ENCODE results near the gene PCBP3.

PCBP3 gene

DNA sequence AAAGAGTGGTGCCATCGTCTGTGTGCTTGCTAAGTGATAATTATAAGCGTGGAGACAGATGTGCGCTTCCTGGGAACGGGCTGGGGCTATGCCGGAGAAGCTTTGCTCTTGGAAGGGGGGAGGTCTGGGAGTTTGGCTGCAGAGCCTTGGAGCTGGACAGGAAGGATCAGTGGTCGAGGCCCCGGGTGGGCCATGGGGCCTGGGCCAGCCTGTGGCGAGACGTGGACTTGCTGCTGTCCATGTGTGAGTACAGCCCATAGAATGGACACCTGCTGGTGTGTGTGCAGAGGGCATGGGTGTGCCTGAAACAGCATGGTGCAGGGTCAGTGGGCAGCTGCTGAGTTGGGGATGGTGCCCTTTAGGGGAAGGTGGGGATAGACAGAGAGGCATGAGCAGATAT, 121.3 kb downstream of the PCBP3 start:
- DNase-seq: no peak

DNA sequence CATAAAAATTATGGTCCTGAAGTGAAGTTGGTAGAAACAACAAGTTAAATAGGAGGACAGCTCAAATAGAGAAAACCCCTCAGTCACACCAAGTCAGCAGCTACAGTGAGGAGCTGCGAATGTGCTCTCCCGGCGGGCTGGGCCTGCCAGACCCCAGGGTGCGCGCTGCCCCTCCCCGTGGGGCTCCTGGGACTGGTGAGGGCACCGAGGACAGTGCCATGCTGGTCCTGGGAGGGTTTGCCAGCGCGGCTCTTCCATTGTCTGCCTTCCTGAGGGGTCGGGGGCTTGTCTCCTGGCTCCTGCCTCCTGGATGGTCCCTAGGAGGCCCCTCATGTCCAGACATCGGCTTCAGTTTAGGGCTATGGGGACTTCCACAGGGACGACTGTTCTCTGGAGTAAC, 121.8 kb downstream of the PCBP3 start:
- no peak for DNase-seq

DNA sequence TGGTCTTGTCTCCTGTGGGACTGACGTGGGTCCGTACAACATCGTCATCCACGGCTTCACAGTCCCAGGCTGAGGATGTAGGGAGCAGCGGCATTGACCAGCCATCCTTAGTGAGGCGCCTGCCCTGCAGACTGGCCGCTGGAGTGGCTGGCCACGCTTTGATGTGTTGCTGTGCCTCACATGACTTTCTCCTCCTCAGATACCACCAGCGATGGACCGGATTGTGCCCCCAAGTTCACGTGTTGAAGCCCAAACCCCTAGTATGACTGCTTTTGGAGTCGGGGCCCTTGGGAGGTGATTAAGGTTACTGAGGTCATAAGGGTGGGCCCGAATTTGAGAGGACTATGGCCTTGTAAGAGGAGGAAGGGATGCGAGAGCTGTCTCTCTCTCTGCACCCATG, 122.5 kb downstream of the PCBP3 start:
- DNase-seq: no peak

DNA sequence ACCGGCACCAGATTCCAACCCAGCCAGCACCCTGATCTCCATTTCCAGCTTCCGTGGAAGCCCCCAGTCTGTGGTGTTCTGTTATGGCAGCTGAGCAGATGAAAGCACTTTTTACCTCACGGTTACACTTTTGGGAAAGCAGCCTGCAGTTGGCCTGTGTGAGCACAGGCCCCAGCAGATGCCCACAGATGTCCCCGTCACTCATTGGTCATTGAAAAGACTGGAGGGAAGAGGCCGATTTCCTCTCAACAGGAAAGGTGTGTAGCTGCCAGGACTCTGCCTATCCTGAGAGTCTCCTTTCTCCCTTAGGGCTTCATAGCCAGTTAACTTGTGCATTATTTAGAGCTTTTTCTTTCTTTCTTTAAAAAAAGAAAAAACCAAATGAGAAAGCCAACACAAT, 123.0 kb downstream of the PCBP3 start:
- no peak for DNase-seq

DNA sequence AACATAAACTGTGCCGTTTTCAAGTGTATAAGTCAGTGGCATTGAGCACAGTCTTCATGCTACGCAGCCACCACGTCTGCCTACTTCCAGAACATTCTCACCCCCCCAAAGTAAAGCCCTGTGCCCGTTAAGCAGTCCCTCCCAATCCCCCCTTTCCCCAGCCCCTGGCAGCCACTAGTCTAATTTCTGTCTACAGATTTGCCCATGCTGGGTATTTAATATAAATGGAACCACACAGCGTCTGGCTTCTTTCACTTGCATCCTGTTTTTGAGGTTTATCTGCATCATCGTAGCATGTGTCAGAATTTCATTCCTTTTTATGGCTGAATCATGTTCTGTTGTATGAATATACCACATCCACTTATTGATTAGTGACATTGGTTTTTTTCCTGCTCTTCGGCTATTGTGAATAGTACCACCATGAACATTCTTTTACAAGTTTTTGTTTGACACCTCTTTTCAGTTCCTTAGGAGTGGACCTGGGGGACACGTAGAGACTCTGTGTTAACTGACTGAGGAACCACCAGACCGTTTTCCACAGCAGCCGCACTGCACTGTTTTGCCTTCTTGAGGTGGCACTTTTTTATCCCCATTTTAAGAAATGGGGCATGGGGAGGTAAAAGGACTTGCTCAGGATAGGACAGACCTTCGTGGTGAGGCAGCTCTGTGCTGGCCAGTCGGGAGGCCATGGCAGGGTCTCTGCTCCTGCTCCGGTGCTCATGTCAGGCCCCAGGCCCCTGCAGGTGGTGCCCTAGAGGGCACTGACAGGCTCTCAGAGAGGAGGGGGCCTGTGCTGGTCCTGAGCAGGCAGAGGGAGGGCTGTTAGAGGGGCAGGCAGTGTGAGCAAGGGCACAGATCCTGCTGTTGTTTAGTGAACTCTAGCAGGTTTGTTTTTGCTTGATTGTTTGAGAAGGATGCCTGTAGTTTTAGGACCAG, 123.8 kb downstream of the PCBP3 start:
- no peak for DNase-seq

DNA sequence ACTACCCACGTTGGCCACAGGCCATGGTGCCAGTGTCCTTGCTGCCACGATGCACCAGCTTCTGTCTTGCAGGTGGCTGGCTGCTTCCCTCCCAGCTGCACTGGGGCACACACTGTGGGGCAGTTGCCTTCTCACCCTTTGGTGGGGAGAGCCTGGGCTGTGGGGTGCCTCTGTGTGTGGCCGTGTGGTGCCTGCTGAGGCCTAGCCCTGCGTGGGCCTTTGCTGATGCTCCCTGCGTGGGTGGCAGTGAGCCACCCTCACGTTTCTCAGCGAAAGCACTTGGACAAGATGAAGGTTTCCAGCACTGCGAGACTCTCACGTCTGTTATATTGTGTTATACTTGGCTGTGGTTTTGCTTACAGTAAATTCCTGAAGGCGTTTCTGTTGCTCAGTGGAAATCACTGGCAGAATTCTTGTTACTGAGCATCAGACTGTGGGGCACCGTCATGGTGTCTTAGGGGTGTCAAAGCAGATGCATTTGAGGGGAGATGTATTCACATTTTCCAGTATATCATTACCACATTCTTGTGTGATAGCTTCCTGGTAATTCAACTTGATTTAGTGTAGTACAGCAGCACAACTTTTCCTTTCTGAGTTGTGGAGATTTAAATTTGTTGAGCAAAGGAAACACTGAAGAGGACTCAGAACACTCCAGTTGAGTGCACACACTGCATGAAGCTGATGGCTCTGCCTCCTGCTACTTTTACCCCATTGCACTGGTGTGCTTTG, 124.7 kb downstream of the PCBP3 start:
- no peak for DNase-seq

DNA sequence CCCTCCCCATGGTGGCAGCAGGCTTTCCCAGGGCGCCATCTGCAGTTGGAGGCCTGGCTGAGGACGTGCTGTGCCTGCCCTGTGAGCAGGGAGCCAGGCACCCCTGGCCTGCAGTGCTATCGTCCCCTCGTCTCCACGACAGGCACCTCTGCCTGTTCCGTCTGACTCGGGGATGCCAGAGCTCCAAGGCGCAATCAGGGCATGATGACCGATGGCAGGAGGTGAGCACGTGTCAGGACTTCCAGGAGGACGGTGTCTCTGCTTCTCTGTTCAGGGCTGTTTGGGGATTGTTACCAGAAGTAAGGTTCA, 125.2 kb downstream of the PCBP3 start:
- DNase-seq: no peak

DNA sequence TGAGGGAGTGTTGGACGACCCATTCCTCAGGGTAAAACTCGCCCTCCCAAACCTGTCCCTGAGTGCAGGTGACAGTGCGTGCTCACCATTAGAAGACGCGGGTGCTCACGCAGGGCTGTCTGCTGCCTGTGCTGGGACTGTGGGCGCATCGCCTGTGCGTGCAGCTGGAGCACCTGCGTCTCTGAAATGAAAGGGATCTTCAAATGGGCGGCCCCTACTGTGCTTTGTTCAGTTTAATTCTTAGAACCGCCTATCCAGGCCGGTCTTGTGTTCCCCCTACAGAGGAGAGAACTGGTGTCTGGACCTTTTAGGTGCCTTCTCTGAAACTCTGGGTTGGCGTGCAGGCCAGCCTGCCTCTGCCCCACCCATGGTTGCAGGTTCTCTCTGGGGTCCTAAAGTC, 125.8 kb downstream of the PCBP3 start:
- DNase-seq: no peak

DNA sequence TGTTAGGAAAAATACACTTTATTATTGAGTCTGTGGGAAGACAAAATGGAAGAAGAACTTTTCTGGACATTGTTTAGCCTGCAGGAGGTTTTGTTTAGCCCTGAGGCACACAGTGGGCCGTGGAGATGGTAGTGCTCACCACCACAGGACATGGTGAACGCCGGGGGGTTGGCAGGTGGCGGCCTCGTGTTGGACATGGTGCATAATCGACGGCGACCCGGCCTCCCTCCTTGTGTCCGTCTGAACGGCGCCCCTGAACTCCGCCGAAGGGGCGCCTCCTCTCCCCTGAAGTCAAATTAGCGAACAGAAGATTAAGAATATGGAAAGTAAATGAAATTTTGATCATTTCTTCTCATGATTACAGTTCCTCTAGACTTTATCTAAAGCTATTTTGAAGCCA, 126.4 kb downstream of the PCBP3 start:
- no peak for DNase-seq

DNA sequence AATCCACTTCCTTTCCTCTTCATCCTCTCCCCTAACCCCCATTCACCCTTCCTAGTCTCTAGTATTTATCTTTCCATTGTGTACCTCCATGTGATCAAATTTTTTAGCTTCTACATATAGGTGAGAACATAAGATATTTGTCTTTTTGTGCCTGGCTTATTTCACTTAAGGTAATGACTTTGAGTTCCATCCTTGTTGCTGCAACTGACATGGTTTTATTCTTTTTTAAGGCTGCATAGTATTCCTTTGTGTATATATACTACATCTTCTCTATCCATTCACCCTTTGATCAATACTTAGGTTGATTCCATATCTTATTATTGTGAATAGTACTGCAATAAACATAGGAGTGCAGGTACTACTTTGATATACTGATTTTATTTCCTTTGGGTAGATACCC, 128.7 kb downstream of the PCBP3 start:
- DNase-seq: no peak

DNA sequence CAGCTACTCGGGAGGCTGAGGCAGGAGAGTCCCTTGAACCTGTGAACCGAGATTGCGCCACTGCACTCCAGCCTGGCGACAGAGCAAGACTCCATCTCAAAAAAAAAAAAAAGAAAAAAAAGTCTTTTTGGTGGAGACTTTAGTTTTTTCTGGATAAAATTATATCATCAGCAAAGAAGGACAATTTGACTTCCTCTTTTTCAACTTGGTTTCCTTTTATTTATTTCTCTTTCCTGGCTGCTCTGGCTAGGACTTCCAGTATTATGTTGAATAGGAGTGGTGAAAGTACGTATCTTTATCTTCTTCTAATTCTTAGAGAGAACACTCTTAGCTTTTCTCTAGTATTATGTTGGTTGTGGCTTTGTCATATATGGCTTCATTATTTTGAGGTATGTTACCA, 130.8 kb downstream of the PCBP3 start:
- DNase-seq: no peak

DNA sequence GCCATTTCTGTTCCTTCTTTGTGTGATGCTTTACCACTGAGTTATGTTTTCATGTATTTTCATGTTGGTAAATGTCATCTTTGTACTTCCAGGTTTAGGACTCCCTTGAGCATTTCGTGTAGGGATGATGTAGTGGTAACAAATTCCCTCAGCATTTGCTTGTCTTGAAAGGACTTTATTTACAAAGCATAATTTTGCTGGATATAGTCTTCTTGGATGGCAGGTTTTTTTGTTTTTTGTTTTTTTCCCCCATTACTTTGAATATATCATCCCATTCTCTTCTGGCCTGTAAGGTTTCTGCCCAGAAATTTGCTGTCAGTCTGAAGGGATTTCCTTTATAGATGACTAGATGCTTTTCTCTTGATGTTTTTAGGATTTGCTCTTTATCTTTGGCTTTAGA, 133.4 kb downstream of the PCBP3 start:
- no peak for DNase-seq

DNA sequence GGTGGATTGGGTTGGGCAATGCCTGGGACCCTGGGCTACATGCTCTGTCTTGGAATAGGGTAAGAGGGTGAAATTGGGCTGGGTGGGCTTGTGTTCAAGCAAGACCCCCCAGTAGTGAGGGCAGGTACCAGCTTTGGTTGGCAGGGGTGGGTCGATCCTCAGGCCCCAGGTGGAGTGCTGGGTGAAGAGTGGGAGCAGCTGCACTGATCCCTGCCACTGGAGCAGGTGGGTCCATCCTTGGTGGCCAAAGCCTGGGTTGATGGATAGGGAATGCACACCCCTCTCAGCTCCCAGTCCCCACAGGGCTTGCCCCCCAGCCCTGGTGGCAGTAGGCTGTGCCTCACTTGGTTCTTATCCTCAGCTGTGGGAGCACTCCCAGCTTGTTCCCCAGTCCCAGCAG, 135.2 kb downstream of the PCBP3 start:
- DNase-seq: no peak

DNA sequence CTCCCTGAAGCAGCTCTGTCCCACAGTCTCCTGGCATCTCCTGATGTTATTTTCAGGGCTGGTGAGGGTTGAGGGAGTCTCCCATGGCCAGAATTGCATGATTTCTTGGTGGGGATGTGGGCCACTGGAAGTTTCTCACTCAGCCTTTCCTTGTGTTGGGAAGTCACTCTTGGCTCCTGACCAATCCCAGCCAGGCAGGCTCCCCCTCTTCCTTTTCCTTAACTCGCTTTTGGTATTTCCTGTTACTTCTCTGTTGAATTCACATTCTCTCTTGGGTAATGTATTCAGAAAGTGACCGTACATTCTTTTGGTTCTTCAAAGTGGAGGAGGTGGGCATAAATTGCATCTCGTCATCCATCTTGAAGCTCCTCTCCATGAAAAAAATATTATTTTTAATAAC, 135.7 kb downstream of the PCBP3 start:
- no peak for DNase-seq

DNA sequence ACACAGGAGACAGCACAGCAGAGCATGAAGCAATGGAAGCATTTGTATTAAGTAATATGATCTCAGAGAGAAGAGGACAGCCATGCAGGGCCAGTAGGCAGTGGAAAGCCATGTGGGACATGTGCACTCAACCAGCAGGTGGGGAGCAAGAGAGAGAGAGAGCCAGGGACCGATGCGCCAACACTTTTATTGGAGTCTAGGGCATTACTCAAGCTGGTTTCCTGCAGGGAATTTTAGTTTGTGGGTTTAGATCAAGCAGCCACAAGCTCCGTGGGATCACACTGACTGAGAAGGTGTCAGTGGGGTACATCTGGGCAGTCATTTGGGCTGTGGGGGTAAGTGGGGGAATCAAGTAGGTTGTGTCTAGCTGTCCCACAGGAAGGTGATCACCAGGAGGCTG, 137.1 kb downstream of the PCBP3 start:
- no peak for DNase-seq

DNA sequence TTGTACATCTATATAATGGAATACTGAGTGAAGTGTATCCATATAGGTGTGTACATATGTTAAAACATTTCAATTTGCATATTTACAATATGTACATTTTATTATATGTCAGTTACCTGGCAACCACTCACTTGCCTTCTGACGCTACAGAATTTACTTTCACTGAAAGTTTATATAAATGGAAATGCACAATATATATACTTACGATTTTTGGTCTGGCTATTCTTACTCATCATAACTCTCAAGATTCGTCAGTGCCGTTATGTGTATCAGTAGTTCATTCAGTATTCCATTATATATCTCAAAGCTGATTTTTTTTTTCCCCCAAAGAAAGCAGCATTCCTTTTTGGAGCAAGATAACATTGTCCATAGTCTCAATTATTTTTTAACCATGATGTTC, 138.2 kb downstream of the PCBP3 start:
- no peak for DNase-seq

DNA sequence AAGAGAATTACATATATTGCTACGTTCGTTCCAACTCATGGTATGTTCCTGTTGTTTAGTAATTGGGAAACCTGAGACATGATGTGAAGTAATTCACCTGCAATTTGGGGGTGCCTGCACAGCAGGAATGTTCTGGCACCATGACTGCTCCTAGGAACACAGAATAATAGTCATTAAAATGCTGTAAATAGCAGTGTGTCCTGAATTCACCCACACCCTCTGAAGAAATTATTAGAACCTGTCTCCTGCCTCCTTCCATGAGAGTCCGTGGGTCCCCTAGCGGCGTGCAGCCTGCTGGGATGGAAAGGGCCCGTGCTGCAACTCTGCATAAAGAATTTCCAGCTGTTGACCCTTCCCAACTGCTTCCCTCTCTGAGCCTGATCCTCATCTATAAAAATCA, 143.1 kb downstream of the PCBP3 start:
- no peak for DNase-seq

DNA sequence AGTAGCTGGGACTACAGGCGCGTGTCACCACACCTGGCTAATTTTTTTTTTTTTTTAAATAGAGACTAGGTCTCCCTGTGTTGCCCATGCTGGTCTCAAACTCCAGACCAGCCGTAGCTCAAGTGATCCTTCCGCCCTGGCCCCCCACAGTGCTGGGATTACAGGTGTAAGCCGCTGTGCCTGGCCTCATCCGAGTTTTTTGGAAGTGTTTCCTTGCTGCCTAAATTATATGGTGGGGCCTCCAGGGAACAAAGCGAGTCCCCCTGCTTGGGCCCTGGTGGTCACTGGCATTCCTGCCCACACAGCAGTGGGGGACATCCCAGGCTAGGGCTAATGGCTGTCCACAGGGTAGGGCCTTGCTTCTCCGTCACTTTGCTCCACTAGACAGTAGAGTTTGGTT, 143.8 kb downstream of the PCBP3 start:
- DNase-seq: no peak

DNA sequence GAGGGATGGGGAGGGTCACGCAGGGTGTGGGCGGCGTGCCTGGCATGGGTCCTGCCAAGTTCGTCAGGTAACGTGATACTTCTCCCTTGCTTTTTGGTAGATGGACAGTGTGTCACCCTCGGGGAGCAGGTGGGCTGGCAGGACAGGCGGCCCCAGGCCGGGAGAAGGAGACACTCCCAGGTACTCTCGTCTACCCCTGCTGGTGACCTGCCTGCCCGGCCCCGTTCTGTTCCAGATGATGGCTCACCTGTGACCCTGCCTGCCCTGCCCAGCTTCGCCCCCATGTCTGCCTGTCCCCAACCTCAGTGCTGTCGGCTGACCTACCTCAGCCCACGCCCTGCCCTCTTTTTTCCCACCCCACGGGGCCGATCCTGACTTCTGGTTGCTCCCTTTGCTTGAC, 144.7 kb downstream of the PCBP3 start:
- no peak for DNase-seq

DNA sequence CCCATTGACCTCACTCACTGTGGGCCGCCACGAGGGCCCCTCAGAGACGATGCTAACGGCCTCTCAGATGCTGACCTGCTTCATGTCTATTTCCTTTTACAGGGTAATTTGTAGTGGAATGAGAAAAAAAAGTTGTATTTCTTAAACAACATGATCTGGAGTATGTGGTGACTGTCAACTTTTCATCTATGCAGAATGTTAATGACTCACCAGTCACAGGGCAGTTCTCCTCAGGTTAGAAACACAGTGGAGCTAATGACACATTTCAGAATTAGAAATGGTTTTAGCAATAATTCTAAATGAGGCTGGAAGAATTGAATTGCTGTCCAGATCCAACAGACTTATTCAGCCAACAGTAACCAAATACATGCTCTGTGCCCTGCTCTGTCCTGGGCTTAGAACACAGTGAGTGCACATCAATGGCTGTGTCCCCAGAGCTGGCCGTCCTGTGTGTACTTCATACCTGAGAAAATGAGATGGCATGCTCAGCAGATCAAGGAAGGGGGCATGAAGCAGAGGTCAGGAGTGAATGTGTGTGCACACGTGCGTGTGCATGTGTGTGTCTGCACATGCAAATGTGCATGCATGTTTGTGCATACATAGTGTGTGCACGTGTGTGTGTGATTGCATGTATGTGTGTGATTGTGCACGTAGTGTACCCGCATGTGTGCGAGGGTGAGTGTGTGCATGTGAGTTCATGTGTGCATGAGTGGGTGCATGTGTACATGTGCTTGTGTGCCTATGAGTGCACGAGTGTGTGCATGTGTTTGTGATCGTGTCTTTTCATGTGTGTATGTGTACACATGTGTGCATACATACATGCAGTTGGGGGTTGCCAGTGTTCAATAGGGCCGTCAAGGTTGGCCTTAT, 145.3 kb downstream of the PCBP3 start:
- no peak for DNase-seq

DNA sequence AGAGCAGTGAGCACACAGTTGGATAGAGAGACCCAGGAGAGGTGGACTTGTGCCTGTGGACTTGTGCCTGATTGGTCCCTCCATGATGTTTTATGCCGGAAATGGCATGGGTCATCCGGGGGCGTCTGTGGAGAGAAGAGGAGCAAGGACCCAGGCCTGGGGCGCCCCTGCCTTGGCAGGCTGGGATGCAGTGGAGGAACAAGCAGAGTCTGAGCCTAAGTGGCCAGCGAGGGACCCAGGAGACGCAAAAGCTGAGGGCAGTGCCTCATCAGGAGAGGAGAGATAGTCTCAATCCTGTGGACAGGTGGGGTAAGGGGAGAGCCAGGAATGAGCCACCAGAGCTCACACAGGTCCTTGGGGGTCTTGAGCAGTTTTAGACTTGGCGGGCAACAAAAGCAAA, 146.9 kb downstream of the PCBP3 start:
- no peak for DNase-seq

DNA sequence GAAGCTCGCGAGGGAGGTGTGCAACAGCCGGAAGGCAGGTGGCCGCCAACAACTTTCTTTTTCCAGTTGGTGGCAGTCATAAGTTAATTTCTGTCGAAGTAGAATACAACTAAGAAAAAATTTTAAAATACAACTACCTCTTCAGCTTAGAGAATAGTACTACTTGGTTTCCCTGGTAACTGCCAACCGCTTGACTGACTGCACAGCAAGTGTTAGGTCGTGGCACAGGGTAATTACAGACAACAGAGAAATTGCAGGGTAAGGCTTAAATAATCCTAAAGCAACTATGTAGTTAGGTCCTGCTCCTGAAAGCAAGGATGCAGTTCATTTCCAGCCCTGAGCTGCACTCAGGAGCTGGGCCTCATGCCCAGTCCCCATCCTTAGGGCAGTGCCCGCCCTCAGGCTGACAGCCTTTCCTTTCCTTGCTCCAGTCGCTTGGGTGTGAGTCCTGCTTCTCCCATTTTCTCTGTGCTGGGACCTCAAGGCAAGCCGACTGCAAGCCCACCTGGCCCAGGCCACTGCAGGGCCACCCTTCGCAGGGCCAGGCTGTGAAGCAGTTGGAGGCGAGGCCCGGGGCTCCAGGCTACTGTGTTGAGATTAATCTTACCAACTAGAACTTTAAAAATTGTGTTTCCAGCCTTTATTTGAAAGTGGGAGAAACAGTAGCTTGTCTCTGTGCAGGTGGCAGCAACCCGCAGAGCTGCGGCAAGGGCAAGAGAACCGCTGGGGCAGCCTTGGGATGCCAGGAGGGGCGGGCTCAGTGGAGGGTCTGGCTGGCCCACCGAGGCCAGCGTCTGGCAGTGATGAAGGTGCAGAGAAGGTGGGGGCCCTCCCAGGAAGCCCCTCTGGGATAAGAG, 148.3 kb downstream of the PCBP3 start:
- DNase-seq: no peak

Data from DMS79 (cell line).